Anterior cingulate cortex (tissue), 58 donors: ENCODE results near the gene ELP4.

Source experiments
- DNase-seq, 58 donors: peaks; one replicate each; lab custom pipeline; 2025; lab: John Stamatoyannopoulos, UW

Gene ELP4

GRCh38 chr11:31818425-31818755 lies 308.8 kb downstream of the ELP4 start:
- DNase-seq, result no peak

GRCh38 chr11:31818874-31819331 lies 309.3 kb downstream of the ELP4 start:
- DNase-seq, result no peak

- DNase-seq, result no peak
These were observed 310.3 kb downstream of the ELP4 start for GRCh38 chr11:31819621-31820437.

DNA sequence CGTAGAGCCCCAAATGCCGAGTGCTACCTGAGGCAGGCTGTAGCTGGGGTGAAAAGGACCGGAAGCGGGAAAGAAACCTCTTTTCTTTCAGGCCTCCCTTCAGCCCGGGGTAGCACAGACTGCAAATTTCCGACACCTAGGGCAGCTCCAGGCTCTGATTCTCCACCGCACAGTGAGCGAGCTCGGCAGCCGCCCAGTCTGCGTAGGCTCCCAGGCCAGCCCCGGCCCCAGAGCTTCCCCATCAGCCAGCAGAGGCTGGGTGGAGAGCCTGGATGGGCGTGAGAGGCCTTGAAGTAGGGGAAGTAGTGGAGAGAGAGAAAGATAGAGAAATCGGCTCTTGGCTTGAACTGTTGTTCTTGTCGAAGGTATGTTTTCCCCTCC lies 310.9 kb downstream of the ELP4 start:
- no peak for DNase-seq

DNA sequence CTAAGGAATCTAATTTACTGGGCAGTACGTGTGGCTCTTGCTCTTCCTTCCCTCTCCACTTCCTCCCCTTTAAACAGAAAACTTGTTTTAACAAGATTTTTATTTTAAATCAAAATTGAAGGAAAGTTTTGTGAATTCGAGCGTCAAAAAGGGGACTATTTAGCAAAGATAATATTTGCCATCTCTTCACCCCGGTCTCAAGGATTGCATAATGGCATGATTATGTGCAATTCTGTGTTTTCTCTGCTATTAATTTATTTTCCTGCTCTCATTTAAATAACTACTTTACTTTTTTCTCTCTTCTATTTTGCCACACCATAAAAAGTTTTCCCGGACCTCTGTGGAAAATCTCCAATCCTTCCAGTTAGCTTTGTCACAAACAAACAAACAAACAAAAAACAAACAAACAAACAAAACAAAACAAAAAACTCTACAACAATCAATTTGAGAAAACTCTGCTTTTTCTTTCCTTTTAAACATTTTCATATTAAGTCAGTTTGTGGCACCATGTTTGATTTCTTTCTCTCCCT lies 311.7 kb downstream of the ELP4 start:
- DNase-seq, result no peak

DNA sequence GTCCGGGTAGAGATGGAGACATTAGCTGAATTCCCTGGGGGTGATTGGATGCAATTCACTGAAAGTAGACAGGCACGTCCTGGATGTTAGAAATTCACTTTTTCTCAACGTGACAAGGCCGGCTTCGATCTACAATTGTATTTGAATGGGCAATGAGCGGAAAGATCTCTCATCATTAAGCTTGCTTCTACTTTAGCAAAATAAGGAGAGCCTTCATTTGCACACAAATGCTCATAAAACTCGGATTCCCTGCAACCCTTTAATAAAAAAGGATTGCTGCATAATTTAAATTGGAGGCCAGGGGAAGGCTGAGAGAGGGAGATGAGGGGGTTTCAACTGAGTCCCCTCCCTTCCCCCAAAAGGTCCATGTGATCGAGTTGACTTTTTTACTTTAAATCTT lies 312.2 kb downstream of the ELP4 start:
- DNase-seq, result no peak

GRCh38 chr11:31822175-31822926 lies 312.8 kb downstream of the ELP4 start:
- DNase-seq, result no peak

GRCh38 chr11:31822927-31823643 lies 313.5 kb downstream of the ELP4 start:
- DNase-seq, result no peak

GRCh38 chr11:31823644-31824331 lies 314.2 kb downstream of the ELP4 start:
- DNase-seq, result no peak

DNA sequence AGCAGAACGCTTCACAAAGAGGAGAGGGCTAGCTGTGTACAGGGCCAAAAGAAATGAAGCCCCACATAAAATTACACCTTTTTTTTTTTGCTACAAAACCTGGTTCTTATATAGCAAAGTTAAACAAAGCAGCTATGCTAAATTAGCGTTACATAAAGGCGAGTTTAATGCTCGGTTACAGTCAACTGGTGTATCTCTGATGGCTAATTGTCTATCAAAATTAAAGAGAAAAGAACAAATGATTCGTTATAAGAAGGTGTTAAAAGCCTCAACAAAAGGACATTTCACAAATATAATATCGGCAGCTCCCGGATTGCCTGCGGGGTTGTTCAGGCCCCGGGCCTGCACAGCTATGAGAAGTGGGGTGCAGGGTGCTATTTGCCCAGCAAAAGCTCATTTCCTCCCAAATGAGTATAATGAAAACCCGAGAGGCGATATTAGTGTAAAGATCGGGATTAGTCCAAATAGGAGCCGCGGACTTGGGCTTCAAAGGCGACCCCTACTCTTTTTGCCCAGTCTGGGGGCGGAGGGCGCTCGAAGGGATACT lies 314.8 kb downstream of the ELP4 start:
- DNase-seq, result no peak

DNA sequence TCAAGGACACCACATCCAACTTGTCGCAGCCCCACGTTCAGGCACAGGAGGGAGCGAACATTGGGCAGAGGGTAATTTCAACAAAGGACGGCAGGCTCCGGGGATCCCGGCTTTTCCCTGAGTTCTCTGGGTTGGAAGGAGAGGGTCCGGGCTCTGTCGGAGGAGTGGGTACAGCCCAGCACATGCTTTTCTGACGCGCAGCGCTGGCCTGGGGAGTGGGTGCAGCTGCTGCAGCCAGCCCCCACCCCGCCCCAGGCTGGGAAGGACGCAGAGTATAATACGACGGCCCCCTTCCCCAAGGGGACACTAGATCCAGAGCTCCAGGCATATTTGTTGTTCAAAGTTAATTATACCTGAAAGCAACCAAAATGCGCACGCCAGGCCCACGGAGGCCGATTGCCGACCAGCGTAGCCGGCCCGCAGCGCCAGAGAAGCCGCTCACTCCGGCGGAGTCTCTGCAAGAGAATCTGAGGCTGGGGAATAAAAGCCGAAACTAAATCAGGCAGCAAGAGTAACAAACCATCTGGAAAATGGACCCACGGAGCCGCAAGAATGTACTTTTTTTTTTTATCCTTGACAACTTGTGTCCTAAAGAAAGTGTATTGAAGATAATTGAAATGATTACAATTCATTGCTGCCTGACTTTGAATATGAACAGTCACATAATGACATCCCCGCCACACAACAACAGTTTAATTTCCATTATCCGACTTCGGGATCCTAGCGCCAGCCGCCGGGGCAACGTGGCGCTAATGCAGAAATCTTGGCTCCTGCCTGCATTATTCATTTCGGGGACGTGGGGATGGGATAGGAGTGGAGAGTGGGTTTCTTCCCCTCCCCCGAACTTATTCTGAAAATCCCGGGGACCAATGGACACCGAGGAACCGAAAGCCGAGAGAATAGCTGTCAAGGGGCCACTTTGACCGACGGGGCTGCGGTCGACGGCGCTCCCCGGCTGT lies 315.6 kb downstream of the ELP4 start:
- DNase-seq, result no peak

DNA sequence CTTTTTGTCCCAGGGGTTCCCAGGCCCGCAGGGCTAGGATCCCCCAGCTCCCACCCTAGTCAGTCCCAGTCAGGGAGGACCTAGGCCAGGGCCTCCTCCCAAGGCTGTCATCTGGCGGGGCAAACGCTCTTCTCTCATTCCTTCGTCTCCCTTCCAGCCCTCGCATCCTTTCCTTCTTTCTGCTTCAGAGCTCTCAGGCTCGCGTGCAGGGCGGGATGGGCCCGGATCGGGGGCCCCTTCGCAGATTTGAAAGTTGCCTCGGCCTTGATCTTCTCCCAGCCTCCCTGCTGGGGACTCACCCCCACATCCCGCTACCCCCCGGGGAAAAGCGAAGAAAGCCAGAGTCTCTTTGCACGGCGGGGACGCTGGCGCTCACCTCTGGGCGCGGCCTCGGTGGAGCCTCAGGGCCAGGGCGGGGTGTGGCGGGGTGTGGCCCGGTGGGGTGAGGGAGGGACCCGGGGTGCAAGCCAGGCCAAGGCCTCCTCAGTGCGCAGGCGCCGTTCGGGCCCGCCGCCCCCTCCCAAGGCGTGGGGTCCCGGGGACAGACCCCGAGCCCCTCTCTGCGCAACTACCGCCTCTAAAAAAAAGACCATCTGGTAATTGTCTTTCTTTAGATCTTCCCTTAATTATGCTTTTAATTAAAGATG lies 316.4 kb downstream of the ELP4 start:
- DNase-seq, result no peak

DNA sequence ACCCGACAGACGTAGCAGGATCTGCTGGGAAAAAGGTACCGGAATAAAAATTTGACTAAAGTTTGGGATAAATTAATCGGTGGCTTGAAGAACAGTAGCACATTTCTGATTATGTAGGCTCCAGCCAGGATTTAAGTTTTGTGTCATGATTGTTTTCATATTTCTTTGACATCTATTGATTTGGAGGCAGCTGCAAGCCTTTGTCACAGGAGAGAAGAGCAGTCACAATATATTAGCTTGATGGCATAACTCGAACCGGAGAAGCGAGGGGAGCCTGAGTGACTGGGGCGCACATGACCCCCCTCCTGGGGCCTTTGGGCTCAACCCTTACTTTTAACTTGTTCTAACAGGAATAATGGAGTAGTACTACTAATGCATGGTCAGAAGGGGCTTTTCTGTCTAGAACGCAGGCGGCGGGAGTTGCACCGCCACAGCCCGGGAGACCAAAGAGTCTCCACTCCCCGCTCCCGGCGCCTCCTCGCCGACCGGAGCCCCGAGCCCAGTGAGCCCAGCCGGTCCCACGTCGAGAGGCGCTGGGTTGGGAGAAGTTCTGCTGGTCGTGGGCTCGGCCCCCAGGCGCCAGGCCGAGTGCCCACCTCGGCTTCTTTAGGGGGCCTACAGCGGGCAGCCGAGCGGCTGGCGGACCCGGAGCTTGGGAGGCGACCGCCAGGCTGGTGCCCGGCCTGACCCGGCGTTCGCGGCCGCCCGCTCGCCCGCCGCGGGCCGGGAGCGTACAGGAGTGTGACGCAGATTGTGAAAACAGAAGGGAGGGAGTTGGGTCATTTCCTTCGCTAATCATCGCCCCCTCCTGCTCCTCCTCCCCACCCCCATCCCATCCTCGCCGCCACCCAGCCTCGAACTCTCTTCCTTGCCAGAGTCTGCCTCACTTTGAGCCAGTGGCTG lies 317.2 kb downstream of the ELP4 start:
- DNase-seq, result no peak

GRCh38 chr11:31827455-31828206 lies 318.1 kb downstream of the ELP4 start:
- no peak for DNase-seq

GRCh38 chr11:31828217-31828616 lies 318.6 kb downstream of the ELP4 start:
- DNase-seq, result no peak

DNA sequence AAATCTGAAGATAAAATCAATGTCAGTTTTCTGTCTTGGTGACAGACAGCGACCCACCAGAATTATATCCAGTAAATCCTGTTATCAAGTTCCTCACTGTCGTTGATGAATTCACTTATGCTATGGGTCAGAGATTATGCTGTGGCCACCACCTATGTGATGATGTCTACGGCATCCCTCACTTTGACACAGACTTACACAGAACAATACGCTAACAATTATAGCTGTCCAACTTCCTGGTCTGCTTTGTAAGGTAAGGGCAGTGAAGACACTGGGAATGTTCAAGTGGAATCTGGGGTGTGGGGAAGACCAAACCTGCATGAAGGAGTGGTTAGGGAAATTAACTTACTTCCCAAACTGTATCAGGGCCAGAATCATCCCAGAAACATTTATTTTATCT lies 320.8 kb downstream of the ELP4 start:
- DNase-seq, result no peak

- DNase-seq, result no peak
These were observed 324.7 kb downstream of the ELP4 start for GRCh38 chr11:31834237-31834636.
